ENCODE data around the gene FAM114A2. TPM values are rescaled to one million over a fixed set of nuclear protein-coding genes. Genes with fewer than 3 reads are reported as not detected.

FAM114A2 gene
- total and polyA plus RNA-seq, 3 donors from 2014 or later = 36.1 to 82.1 (median 45.5) TPM

DNA sequence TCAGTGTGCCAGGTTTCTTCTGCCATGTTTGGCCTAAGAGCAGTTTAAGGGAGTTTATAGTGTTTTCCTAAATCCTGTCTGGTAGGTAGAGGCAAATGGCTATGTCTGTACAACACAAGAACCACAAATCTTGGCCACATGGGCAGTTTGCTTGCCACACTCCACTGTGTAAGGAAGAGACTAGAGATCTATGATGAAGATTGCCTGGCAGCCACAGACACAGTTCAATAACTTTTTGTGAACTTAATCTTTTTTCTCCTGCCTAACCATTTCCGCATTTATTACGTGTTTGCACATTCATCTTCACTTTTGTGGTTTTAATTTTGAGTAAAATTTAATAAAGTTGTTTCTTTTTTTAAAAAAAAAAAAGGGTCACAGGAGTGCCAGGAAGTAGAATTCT lies 5.9 kb upstream of the FAM114A2 start:
- Histone ChIP-seq H3K9me3 (no peaks in the 10 kb centered on the region), H3K27ac (no peak overlapping the region), H3K4me3 (no peak overlapping the region), H3K4me1 (peaks cover 8% of the 10 kb centered on the region), H3K27me3 (no peaks in the 10 kb centered on the region), H3K36me3 (ENCODE audit: low read depth, missing control alignments) (no peaks in the 10 kb centered on the region)
- 86 to 93% methylated on average over 2 of the region's 2 CpGs for WGBS, 2 donors
- TF ChIP-seq, protein P1, sequence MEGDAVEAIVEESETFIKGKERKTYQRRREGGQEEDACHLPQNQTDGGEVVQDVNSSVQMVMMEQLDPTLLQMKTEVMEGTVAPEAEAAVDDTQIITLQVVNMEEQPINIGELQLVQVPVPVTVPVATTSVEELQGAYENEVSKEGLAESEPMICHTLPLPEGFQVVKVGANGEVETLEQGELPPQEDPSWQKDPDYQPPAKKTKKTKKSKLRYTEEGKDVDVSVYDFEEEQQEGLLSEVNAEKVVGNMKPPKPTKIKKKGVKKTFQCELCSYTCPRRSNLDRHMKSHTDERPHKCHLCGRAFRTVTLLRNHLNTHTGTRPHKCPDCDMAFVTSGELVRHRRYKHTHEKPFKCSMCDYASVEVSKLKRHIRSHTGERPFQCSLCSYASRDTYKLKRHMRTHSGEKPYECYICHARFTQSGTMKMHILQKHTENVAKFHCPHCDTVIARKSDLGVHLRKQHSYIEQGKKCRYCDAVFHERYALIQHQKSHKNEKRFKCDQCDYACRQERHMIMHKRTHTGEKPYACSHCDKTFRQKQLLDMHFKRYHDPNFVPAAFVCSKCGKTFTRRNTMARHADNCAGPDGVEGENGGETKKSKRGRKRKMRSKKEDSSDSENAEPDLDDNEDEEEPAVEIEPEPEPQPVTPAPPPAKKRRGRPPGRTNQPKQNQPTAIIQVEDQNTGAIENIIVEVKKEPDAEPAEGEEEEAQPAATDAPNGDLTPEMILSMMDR (IDR thresholded peaks at IDR 0.05) = no peak
- no peak for TF ChIP-seq POLR2A (IDR thresholded peaks at IDR 0.05)
- no peak for DNase-seq
- intact Hi-C loops (cut with DNase I; ENCODE audit: low total_unique reads) = no loop called here

DNA sequence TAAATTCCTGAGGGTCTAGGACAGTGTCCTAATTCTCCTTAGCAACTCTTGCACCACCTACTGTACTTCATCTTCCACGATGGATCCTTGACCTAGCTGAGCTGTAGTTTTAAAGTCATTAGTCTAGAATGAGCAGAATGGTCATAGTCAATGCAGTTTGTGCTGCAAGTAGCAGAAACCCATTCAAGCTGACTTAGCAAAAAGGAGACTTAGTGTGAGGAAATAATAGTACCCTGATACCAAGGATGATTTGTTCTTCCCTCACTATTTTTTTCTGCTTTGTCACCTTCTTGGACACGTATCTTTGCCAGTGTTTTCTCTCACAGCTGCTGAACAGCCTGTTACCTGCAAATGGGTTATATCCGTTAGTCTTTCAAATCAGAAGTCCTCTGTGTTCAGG lies 5.4 kb upstream of the FAM114A2 start:
- intact Hi-C loops (cut with DNase I; ENCODE audit: low total_unique reads) = no loop called here
- WGBS, 2 donors = 86 to 91% methylated on average over 3 of the region's 3 CpGs
- H3K9me3 ChIP-seq = no peaks in the 10 kb centered on the region

DNA sequence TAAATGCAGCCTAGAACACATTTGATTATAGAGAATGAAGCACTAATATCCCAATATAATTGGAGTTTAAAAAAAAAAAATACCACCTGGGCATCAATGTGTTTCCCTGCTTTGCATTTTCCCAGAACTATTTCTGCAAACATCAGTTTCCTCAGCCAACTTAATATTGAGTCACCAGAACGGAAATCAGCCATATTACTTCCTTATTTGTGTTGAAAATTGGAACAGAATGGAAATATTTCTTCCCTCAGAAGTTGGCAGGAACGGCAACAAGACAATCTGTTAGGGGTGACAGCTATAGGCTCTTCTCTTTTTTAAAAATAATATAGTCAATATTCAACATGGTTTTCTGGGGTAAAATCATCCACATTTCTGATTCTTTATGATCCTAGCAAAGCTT lies 4.1 kb upstream of the FAM114A2 start:
- intact Hi-C loops (cut with DNase I; ENCODE audit: low total_unique reads) = no loop called here
- no peak for DNase-seq
- Histone ChIP-seq H3K4me3 (no peak overlapping the region), H3K4me1 (peaks cover 9% of the 10 kb centered on the region), H3K27ac (no peak overlapping the region), H3K27me3 (no peaks in the 10 kb centered on the region), H3K36me3 (ENCODE audit: low read depth, missing control alignments) (no peaks in the 10 kb centered on the region), H3K9me3 (no peaks in the 10 kb centered on the region)
- TF ChIP-seq, protein P1 (IDR thresholded peaks at IDR 0.05) = no peak
- no peak for TF ChIP-seq POLR2A (IDR thresholded peaks at IDR 0.05)
- WGBS, 2 donors = 67 to 70% methylated on average over 2 of the region's 2 CpGs

More for the DNA sequence above, 5.4 kb upstream of the FAM114A2 start:
- Histone ChIP-seq H3K27me3 (no peaks in the 10 kb centered on the region), H3K4me1 (peaks cover 7% of the 10 kb centered on the region), H3K4me3 (no peak overlapping the region), H3K27ac (no peak overlapping the region), H3K36me3 (ENCODE audit: low read depth, missing control alignments) (no peaks in the 10 kb centered on the region)
- no peak for DNase-seq
- TF ChIP-seq, protein P1 (IDR thresholded peaks at IDR 0.05) = no peak
- TF ChIP-seq POLR2A (IDR thresholded peaks at IDR 0.05) = no peak

DNA sequence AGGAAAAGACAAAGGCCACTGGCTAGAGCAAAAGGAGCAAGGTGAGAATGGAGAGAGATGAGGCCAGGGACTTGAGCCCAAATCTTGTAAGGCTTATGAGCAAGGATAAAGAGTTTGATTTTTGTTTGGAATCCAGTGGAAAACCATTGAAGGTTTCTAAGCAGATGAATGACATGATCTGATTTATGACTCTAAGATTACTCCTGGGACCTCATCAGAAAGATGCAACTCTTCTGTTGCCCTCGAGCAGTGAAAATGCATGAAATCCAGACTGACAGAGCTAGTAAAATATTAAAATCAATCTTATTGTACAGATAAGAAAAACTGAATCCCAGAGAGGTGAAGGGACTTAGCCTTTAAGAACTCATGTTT lies 734 bp upstream of the FAM114A2 start:
- intact Hi-C loops (cut with DNase I; ENCODE audit: low total_unique reads) = no loop called here
- Histone ChIP-seq H3K4me1 (peaks cover 9% of the 10 kb centered on the region), H3K4me3 (peak overlapping the region; percentile 81 to 83), H3K9me3 (no peaks in the 10 kb centered on the region), H3K27me3 (no peaks in the 10 kb centered on the region), H3K27ac (peak overlapping the region; percentile 63 to 82), H3K36me3 (ENCODE audit: low read depth, missing control alignments) (no peaks in the 10 kb centered on the region)
- no peak for DNase-seq
- WGBS, 2 donors = 23 to 26% methylated on average over 1 of the region's 1 CpG
- TF ChIP-seq, protein P1 (IDR thresholded peaks at IDR 0.05) = no peak
- TF ChIP-seq POLR2A (IDR thresholded peaks at IDR 0.05) = no peak

DNA sequence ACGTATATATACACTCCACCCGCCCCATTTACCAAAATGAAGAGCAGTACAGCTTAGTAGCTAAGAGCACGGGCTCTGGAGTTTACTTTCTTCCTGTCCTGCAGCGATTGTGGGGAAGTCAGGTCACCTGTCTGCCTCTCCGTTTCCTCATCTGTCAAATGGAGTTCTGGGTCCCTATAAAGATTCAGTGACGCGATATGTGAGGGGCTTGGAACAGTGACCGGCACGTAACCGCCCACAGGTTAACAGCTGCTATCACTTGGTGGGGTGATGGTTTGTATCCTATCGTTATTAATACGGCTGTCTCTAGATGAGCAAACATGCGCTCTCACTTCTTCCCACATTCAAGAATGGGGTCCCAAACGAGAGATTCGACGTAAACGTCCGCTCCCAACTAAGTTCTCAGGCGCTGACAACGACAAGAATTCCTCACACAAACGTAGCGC lies 426 bp downstream of the FAM114A2 start:
- no peaks in the 10 kb centered on the region for H3K27me3 ChIP-seq
- DNase-seq = peak; percentile 34
- no peaks in the 10 kb centered on the region for H3K9me3 ChIP-seq
- H3K4me3 ChIP-seq = peak overlapping the region; percentile 81 to 83
- WGBS, 2 donors = 0 to 2% methylated on average over 21 to 22 of the region's 22 CpGs
- intact Hi-C loops (cut with DNase I; ENCODE audit: low total_unique reads) = no loop called here
- no peaks in the 10 kb centered on the region for H3K36me3 ChIP-seq (ENCODE audit: low read depth, missing control alignments)
- peaks cover 9% of the 10 kb centered on the region for H3K4me1 ChIP-seq
- peak overlapping the region; percentile 63 to 82 for H3K27ac ChIP-seq
- TF ChIP-seq POLR2A (IDR thresholded peaks at IDR 0.05) = no peak
- TF ChIP-seq, protein P1 (IDR thresholded peaks at IDR 0.05) = no peak
